GM18868 (cell line): ENCODE measurements around the gene ARID5A.

Source experiments
- ATAC-seq: cut with Tn5 transposase; IDR thresholded peaks from one replicate; pipeline ENCODE4 v1.9.1; 2021; ENCODE audit warnings: mild to moderate bottlenecking, moderate library complexity; ENCODE audit not compliant: unreplicated experiment

Gene ARID5A

GRCh38 chr2:96594691-96595152 lies 58.2 kb downstream of the ARID5A start:
- no peak for ATAC-seq

- no peak for ATAC-seq
Measured at GRCh38 chr2:96596596-96596995, 60.0 kb downstream of the ARID5A start.

- no peak for ATAC-seq
Measured at GRCh38 chr2:96599941-96600340, 63.4 kb downstream of the ARID5A start.

GRCh38 chr2:96601382-96602292 lies 65.1 kb downstream of the ARID5A start:
- no peak for ATAC-seq
